Hematopoietic multipotent progenitor cell treated with erythropoietin and hydrocortisone succinate and interleukin-3 and kit ligand, for 4 days (in vitro differentiated cells): ENCODE results near the gene CLEC5A.
"Not testable (repeated sequence)": the region's sequence is repeated elsewhere in the genome, so short reads cannot be mapped to it uniquely, and the experiment has no call there.

Experiments
- DNase-seq: peaks from one replicate; pipeline ENCODE4 v3.0.0-alpha.2; 2015

The CLEC5A gene

DNA sequence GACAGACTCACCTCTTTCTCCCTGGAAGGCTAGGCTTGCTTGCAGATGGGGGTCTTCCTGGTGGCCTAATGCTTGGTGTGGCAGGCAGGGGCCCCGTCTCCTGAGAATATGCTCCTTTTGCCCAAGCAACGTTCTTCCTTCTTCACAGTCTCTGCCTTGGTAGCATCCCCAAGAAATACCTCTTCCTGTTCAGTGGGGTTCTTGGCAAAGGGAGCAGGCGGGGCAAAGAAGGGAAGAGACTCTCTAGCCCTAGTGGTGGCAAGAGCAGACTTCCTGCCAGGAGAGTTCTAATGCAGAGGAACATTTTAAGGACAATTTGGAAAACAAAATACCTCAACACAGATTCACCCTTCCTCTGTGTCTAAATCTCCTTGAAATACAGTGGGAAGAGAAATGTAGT is at the start of gene CLEC5A:
Gene CLEC5A (minus strand): TSS at position 179 of the 400 bp plus-strand sequence. CDS start 682 bp downstream, outside the sequence.
- no peak for DNase-seq

DNA sequence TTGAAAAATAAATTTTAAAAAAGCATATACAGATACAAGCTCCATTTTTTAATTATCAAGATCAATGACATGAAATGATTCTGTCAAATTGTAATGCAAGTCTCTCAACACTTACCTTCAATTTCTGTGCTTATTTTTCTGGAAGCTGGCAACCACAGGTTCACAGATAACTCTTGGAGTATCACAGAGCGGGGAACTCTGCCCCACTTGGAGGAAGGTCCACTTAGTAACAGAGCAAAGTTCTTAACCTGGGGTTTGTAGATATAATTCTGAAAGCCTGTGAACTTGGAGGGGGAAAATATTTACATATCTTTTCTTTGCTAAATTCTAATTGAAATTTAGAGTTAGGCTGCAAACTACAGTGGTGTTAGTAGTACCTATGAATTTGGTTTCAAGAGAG is 46.6 kb upstream of the CLEC5A start:
- DNase-seq = no peak

DNA sequence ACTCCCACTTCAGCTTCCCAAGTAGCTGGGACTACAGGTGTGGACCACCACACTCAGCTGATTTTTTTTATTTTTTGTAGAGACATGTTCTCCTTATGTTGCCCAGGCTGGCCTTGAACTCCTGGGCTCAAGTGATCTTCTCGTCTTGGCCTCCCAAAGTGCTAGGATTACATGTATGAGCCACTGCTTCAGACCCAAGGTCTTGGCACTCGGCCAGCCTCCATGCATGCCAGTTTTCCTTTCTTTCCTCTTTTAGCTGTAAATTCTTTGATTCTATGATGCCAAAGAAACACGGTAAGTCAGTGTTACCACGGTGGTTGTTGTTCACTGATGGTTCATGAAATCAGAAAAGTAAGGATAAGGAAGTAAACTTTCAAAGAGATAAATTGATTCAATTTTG is 45.9 kb upstream of the CLEC5A start:
- no peak for DNase-seq

DNA sequence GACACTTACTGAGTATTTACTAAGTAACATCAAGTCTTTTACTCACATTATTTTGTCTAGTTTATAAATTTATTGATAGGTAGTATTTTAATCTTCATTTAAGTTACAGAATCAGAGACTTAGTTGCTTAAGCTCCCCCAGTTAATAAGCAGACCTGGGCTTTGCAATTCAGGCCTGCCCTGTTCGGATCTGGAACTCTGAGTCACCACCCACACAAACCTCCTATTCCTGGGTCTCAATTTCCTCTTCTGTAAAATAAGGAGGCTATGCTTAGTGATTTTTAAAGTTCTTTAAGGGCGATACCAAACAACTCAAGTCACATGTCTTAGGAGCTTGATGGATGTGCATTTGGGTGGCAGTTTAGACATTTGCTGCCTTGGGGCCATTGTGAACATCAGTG is 45.4 kb upstream of the CLEC5A start:
- DNase-seq = no peak

DNA sequence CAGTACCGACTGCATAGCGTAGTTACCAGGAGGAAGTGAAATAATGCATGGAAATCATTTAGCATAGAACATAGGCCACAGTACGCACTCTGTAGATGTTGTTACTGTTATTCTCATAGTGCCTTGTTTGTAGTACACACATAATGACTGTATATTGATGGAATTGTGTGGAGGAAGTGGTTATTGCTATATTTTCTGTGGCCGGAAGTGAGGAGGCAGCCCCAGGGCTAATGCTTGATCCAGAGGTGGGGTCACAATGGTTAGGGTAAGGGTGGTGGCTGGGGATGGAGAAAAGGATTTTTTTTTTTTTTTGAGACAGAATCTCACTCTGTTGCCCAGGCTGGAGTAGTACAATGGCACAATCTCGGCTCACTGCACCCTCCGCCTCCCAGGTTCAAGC is 44.4 kb upstream of the CLEC5A start:
- DNase-seq = peak; percentile 14

DNA sequence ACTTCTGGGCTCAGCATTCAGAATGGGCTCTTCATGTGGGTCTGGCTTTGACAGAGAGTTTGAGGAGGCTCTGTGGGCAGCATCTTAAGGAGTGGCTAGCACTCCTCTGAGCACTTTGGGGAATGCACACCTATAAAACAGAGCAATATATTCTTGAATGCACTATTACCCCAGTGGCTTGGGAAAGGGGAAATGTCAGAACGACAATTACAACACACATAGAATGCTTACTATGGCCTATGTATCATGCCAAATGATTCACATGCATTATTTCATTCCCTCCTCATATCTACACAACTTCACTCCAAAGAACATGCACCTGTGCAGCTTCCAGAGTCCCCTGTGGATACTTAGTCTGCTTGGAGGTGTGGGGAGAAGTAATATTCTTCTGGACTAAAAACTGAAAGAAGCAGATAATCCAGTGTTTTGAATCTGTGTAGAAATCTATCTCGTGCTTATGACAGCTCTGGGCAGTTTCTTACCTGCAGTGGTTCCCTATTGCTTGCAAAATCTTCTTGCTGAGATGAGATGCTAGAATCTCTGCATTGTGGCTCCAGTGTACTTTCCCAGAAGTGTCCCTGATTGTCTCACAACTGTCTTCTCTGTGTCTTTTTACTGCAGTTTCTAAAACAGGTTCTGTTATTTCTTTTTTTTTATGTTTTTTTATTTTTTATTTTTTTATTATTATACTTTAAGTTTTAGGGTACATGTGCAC is 43.4 kb upstream of the CLEC5A start:
- DNase-seq = no peak

DNA sequence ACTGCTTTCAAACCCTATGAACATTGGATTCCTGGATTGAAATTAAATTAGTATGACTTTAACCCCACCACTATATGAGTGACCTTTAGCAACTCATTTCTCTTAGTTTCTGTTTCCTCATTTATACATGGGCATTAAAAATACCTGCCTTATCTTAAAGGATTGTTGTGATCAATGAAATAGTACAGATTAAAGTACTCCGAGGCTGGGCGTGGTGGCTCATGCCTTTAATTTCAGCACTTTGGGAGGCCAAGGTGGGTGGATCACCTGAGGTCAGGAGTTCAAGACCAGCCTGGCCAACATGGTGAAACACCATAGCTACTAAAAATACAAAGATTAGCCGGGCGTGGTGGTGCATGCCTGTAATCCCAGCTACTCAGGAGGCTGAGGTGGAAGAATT is 41.0 kb upstream of the CLEC5A start:
- DNase-seq = not testable (repeated sequence)

DNA sequence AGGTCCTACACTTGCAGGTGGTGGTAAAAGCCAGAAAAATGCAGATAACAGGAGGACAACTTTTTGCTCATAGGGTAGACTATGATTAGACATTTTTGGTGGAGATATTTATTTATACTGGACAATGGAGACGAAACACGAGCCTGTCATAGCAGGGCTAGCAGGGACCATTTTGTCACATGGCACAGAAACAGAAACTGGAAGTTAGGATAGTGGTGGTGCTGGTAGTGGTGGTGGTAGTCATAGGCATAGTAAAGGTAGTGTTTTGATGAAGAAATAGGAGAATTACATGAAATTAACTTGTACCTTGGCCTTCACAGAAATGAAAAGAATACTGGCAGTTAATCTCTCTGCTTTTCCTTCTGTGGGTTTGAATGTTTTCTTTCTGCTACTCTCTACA is 40.1 kb upstream of the CLEC5A start:
- DNase-seq = no peak

DNA sequence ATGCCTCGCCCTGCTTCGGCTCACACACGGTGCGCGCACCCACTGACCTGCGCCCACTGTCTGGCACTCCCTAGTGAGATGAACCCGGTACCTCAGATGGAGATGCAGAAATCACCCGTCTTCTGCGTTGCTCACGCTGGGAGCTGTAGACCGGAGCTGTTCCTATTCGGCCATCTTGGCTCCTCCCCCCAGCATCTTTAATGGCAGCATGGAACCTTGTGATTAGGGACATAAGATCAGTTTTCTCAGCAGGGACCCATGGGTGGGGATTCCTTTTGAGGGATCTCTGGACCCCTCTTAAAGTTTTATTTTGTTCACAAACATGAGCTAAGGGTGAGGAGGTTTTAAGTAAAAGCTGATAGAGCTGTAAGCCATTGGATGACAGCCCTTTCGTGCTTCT is 39.2 kb upstream of the CLEC5A start:
- DNase-seq = not testable (repeated sequence)

DNA sequence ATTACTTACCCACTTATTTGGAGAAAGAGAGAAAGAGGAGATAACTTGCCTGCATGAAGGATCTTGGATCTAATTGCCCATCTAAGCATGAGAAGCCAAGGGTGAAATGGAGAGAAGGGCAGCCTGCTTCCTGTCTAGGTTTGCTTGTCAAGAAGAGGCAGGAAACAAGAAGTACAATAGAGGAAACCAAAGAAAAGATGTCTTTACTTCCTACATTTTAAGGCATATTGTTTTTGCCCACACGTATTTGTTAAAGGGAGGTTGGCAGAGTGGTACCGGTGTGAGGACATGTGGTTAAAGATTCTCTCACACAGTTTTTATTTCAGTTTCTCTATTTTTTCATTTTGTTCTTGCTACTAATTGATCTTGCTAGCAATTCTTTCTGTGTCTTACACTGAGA is 32.8 kb upstream of the CLEC5A start:
- DNase-seq = peak; percentile 58

DNA sequence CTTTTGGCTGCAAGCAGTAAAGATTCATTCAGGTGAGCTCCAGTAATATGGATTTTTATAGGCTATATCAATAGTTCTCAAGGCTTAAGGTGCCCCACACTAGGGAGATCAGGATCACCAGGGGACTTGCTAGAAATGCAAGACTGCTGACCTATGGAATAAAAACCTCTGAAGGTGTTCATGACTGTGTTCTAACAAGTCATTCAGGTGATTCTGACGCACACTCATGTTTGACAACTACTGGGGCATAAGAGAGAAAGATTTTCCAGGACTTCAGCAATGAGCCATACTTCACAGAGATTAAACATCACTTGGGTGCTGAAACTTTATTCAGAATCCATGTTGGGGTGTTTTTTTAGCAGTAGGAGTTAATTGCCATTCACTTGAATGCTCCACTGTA is 31.6 kb upstream of the CLEC5A start:
- no peak for DNase-seq

DNA sequence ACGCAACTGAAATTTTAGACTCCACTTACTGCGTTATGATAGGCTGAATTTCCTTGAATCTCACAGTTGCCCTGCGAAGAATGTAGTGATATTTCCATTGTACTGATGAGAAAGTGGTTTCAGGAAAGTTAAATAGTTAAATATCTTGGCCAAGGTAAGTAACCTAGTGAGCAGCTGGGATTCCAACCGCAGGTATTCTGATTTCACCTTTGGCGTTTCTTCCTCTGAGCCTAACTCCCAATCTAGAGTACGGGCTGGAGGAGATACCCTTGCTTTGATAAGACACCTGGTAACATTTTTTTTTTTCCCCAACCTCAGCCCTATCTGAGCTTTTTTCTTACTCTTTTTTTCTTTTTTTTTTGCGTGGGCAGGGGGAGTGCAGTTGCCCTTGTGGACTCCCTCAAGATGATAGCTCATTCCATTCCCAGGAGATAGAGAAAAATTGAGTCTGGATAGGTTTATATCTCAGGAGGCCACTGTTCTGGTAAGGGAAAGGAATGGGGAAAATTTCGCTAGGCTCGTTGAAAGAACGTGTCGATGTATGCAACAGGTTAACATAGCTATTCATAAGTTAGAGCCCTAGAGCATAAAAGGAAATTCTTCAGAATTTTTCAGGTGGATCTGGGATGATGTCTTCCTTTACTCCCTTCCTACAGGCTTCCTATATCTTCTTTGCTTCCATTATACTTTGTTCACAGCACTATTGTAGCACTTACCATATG is 29.9 kb upstream of the CLEC5A start:
- DNase-seq = no peak

DNA sequence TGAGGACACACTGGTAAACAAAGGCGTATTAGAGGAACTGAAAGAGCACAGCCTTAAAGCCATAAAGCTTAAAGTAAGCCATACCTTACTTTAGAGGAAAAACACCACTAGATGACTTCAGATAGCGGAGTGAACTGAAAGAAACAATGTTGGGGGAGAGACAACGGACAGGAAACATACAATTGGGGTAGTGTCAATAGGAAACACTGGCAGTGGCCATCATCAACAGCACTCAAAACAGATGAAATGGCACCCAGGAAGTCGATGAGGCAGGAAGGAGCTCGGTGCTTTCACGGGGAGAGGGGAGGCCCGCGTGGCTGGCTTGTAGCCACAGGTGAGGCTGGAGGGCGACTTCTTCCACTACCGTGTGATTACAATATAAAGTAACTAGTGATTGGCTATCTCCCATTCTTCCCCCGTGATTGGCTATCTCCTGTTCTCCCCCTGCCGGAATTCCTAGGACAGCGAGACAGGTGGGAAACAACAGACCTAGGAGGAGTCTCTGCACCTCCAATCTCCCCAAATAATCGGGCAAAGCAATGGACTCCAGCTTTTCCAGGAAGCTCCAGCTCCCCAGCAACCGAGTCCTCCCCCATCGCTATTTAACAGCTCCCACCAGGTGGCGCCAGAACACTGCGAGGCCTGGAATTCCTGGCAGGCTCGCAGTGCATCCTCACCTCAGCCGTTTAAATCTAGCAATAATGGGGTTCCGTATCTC is 29.2 kb upstream of the CLEC5A start:
- peak; percentile 85 for DNase-seq

DNA sequence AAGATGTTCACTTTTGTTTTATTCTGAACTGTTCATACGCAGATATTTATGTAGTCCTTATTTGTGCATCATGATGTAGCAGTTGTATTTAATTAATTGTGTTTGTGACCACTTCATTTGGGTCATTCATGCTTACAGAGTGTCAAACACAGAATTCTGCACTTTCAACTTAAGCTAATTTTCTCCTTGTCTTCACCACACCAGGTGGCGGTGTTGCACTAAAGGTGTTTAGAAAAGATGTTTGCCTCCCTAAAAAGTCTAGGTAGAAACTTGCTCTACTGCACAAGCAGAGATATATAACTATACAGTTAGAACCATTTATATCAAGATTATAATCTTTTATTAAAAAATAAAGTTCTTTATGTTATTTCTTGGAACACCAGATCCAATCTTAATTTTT is 28.1 kb upstream of the CLEC5A start:
- peak; percentile 48 for DNase-seq

DNA sequence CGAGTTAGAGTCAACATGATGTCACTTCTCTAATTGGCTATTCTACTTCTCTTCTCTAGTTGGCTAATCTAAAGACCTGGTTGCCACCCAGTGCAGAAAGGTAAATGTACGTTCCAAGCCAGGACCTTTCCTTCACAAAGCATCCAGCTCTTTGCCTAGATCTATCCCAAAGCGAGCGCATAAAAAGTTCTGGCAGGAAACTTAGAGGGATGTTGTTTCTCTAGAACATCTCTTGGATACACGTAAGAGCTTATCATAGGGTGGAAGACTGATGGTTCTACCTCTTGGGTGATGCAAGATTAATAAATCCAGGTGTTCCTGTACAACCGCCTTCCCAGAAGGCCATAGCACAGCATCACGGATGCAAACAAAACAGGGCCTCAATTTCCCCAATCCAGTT is 26.9 kb upstream of the CLEC5A start, which contains the start of gene TAS2R38:
Gene TAS2R38 (minus strand): TSS at position 101 of the 400 bp plus-strand sequence. CDS start 84 bp downstream, at position 17.
- no peak for DNase-seq

DNA sequence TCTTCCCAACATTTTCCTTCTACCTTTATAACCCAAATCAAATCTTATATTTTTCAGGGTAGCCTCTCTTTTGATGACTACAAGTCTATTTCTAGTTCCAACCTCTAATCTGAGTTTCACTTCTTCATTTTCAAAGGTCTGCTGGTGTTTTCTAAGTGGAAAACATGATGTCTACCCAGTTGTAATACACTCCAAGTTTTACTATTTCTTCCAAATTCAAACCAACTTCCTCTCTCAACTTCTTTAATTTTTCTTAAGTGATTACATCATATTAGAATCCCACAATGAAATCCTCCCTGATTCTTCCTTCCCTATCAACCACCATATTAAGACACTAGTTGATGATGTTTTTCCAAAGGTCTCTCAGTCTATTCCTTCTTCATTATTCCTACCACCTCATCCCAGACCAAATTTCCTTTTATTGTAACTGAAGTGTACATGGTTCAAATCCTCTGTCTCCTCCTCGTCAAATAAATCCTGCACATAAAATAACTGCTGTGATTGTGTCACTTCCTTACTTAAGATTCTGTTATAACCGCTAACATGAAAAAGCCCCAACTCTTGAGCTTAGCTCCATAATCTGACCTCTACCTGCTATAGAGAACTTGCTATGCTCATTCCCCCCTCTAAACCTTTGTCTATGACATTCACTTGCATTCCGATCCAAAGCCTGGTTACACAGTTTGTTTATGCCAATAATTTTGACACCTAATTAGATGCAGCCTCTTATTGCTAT is 14.1 kb upstream of the CLEC5A start:
- DNase-seq = peak; percentile 44

DNA sequence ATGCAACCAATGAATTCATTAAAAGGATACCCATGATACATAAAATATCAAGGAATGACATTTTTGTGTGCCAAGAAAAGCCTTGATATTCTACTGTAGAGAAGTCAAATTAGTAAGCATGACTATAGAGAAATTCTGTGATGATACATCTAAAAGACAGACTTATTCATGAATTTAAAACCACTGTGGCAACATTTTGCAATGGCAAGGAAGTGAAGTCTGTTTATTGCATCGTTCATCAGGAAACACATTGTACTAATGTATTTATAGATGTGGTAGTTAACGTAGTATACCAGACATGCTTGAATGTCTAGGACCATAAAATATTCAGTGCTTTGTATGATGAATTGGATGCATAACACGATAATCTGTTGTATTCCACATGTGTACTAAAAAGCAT is 9.3 kb upstream of the CLEC5A start:
- peak; percentile 79 for DNase-seq

DNA sequence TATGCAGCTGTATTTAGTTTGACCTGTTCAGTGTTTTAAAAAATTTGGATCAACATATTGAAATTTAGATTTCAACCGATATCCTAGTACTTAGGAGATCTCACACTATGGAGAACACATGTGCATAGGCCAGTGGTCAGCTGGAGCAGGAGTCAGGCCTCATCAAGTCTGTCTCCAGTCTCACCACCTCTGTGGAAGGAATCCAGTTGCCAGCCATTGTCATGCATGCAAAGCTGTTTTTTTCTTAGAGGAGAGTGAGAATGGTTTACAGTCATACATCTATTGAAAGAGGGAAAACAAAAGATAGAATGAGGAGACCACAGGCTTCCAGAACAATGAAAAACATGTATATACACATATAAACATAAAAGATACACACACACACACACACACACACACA is 7.6 kb upstream of the CLEC5A start:
- DNase-seq = no peak

DNA sequence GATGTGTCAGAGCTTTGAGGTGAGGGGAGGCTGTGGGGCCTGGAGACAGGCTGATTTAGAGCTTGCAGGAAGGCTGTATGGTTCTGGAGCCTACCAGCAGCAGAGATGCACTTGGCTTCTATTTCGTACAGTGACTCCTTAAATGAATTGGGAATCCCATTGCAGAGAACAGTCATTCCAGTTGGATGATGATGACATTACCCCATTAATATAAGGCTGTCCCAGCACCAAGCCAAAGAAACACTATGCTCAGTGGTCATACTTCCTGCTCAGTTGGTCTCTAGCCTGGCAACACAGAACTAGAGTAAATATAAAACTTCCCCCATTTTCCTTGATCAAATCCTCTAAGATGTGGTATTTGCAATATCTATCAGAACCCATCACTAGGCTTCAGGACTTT is 5.7 kb upstream of the CLEC5A start:
- DNase-seq = no peak

DNA sequence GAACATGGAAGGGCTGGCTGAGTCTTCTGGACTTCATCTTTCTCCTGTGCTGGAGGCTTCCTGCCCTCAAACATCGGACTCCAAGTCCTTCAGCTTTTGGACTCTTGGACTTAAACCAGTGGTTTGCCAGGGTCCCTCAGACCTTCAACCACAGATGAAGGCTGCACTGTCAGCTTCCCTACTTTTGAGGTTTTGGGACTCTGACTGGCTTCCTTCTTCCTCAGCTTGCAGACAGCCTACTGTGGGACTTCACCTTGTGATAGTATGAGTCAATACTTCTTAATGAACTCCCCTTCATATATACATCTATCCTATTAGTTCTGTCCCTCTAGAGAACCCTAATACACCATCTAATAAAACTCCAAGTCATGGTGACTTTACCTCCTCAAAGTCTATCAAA is 4.0 kb upstream of the CLEC5A start:
- DNase-seq = no peak

DNA sequence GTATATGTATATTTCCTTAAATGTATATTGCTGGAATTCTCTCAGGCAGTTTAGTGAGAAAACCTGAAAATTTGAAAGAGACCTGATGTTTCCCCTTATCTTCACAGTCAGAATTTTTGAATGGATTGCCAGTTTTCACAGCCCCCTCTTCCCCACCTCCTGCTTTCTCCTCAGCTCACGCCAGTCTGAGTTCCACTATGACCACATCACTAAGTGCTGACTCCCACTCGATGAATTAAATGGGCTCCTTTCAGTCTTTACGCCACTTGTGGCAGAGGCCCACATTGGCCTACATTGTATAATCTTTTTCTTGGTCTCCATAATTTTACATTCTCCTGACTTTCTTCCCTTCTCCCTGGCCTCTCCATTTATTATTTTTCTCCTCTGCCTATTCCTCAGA is 3.1 kb upstream of the CLEC5A start:
- no peak for DNase-seq

DNA sequence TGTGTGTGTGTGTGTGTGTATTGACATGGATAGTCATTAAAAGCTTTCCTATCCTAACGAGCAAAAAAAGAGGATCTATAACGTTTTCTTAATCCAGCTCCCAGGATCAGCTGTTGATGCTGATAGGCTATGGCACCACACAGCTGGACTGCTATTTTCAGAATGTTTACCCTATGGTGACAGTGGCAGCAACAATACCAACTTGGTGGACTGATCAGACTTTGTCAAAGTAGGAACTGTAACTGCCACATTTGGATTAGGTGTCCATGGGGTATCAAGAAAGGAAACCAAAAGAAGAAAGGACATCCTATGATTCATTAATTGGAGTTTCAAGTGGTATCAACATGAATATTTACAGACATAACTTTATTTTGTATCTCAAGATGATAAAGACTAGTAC is 2.7 kb upstream of the CLEC5A start:
- DNase-seq = no peak

DNA sequence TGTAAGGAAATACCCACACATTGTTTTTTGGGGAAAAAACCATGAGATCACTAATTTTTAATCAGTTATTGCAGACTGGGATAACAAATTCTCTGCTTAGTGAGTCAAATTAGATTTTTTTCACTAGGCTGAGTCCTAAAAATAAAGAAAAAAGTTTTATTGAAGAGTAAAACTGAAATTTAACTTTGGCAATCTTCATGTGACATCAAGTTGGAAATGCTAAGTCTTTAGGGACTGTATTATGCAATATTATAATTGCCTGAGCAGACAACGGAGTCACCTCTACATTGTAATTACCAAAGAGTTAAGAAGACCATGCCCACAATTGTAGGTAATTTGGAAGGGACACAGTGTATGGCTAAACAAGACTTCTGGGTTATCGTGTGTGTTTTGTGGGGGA is 2.2 kb upstream of the CLEC5A start:
- no peak for DNase-seq
